ENCODE results near the gene UPF3A.
"Not testable (repeated sequence)": the region's sequence is repeated elsewhere in the genome, so short reads cannot be mapped to it uniquely, and the experiment has no call there.

Gene UPF3A

DNA sequence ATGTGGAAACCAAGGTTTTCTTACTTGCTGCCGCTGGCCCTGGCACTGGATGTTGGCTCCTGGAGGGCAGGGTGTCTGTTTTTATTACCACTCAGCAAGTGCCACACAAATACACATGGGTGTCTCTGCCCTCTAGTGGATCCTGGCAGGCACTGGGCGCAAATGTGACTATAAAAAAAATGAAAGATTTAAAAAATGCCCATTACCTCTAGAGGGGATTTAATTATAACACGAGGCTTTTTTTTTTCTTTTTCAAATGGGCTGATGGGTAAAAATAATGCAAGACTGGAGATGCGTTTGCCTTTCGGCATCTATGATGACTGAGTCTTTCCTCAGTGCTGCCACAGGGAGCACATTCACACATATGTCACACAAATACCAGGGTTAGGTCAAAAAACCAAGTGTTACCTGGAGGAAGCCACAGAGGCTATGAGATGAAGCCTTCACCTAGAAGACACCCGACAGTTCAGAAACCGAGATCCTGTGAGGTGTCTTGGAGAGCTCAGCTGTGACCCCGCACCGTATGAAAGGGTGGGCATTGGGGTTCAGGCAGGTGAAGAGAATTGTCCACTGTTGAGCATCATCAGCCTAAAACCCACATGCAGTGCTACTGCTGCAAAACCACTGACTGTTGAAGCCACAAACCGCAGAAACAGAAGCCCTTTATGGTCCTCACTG lies 58.6 kb downstream of the UPF3A start:
- peak; percentile 25 for DNase-seq

DNA sequence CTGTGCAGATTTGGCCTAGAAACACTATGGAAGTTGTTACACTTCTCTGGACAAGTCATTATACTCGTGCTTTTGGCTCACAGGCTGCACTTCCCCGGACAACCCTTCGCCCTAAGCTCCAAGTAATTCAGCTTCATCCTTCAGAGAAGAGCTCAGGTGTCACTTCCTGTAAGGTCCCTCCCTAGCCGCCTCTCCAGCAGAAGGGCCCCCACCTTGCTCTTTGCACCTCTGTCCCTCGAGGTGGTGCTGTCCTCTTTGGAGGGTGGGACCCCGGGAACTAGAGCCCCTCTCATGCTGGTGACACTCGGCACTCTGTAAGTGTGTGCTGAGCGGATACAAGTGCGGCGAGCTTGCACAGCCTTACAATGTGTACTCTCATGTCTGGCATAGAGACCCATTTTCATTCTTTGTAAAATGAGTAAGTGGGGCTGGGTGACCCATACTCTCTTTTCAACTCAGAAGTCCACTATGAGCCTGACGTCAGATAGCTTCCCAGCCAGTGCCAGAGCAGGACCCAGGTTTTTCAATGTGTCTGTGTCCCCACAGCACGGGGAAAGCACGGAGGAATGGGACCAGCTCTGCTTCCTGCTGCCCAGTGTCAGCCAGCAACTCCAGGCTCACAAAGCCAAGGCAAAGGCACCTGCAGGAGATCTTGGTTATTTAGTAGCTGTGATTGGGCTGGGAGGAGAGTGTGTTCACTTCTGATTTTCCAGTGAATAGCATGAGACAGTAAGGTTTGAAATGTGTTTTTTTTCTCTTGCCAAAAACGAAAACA lies 59.8 kb downstream of the UPF3A start:
- DNase-seq, result no peak

DNA sequence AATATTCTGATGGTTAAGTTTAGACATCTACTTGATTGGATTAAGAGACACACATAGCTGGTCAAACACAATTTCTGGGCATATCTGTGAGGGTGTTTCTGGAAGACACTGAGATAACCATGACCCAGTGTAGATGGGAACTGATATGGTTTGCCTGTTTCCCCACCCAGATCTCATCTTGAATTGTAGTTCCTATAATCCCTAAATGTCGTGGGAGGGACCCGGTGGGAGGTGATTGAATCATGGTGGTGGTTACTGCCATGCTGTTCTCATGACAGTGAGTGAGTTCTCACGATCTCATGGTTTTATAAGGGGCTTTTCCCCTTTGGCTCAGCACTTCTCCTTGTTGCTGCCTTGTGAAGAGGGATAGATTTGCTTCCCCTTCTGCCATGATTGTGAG lies 65.9 kb downstream of the UPF3A start:
- DNase-seq, result not testable (repeated sequence)

DNA sequence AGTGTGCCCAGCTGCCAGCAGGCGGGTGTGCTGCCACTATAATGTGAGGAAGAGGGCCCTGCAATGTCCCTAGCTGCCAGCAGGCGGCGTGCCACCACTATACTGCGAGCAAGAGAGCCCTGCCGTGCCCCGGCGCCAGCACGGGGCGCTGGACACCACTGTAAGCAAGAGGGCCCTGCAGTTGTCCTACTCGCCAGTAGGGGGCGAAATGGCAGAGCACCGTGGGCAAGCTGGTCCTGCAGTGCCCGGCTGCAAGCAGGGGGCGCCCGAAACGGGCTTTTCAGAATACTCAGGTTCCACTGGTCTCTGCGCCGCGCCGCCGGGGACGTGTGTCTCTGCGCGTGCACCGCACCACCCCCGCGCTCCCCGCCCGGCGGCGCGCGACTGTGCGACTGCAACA lies 71.4 kb downstream of the UPF3A start:
- peak; percentile 23 for DNase-seq

GRCh38 chr13:114353382-114353781 lies 72.0 kb downstream of the UPF3A start:
- DNase-seq, result not testable (repeated sequence)

All from activated CD4-positive, alpha-beta T cell treated with anti-CD3 and anti-CD28 coated beads, Interleukin-2, amount 50 U/mL, for 1 hour (primary cell).